GM21390 (cell line): ENCODE data around the gene SNRNP25.
A peak's percentile ranks its signal among the peaks of the same experiment; 100 is the strongest.

Experiments
- ATAC-seq: cut with Tn5 transposase; IDR thresholded peaks from one replicate; pipeline ENCODE4 v1.9.1; 2021; ENCODE audit not compliant: unreplicated experiment

SNRNP25 gene

DNA sequence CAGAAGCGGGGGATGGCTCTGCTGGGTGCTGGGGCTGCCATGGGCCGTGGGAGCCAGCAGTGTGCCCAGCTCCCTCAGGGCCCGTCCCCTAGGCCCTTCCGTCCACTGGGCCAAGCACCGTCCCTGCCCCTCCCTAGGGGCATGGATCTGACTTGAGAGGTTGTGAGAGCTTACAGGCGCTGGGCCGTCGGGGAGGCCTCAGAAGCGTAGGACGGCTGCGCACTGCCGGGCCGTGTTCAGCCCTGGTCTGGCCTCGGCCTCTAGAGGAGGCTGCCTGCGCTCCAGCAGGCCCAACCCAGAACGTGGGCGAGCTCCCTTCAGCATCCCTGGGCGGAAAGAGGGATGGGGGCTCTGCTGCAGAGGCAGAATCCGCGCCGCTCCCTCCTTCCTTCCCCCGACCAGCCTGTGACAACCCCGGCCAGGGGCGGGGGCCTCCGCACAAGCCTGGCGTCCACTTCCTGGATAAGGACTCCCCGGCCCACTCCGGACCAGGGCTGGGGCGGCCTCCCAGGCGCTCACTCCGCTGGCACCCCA, 23.7 kb downstream of the SNRNP25 start:
- peak; percentile 32 for ATAC-seq

- ATAC-seq = peak; percentile 71
Measured at GRCh38 chr16:77807-78443, 24.3 kb downstream of the SNRNP25 start, which contains the start of gene MPG. Gene MPG (plus strand): TSS chr16:78225. CDS start chr16:78310, 85 bp downstream.

- peak; percentile 10 for ATAC-seq
Measured at GRCh38 chr16:78444-79150, 25.0 kb downstream of the SNRNP25 start.

DNA sequence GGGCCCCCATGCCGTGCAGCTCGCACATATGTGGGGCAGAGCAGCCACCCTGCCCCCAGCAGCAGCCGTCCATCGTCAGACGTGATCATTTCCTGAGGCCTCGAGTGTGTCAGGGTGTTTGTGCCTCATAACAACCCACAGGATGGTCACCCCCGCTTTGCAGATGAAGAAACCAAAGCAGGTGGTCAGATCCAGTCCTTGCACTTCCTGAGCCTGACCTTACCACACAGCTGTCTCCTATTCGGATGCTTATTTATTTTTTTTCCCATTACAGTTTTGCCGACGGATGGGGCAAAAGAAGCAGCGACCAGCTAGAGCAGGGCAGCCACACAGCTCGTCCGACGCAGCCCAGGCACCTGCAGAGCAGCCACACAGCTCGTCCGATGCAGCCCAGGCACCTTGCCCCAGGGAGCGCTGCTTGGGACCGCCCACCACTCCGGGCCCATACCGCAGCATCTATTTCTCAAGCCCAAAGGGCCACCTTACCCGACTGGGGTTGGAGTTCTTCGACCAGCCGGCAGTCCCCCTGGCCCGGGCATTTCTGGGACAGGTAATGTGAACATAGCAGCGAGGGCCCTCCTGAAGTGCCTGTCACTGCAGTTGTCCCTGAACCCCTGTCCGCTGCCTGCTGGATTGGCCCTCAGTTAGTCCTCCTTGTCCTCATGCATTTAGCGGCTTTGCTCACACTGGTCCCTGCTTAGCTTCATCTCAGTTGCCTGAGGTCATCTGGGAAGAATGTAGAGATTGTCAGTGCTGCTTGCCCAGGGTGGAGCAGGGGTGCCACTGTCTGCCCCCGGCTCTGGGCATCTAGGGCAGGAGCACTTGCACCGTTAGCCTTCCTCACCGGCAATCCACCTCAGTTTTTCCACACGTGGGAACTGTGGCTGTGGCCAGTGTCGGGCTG, 25.8 kb downstream of the SNRNP25 start:
- ATAC-seq = no peak

- ATAC-seq = no peak
Measured at GRCh38 chr16:83060-83603, 29.5 kb downstream of the SNRNP25 start.

DNA sequence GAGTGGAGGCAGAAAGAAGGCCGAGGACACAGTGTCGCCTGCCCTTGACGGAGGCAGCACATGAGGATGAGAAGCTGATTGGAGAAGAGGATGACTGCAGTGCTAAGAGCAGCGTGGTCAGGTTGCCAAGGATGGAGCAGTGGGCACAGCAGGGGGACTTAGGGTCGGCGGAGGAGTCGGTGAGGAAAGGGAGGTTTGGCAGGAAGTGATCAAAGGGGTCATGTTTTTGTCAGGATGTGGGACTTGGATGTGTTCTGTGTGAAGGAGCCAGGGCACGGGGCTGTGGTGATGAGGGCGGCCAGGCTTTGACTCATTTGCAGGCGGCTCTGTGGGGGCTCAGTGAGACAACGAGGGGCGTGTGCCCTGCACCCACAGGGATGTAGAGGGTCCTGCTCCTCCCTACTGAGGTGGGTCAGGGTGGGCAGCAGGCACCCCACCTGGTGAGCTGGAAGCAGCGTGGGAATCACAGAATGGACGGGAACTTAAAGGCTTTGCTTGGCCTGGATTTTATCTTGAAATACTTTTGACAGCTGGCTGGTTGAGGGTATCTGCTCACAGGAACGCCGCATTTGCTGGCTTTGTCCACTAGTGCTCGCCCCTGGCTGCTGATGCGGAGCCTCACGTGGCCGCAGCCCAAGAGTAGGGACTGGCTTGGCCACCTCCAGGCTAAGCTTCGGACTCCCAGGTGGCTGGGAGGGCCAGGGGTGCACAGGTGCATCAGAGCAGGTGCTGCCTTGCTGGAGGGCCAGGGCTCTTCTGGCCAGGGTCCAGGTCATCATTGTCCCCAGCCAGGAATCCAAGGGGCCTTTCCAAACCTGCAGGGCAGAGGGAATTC, 30.4 kb downstream of the SNRNP25 start:
- ATAC-seq = no peak

GRCh38 chr16:84718-85406, 31.2 kb downstream of the SNRNP25 start:
- no peak for ATAC-seq

DNA sequence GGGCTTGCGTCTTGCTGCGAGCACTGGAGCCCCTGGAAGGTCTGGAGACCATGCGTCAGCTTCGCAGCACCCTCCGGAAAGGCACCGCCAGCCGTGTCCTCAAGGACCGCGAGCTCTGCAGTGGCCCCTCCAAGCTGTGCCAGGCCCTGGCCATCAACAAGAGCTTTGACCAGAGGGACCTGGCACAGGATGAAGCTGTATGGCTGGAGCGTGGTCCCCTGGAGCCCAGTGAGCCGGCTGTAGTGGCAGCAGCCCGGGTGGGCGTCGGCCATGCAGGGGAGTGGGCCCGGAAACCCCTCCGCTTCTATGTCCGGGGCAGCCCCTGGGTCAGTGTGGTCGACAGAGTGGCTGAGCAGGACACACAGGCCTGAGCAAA, 31.8 kb downstream of the SNRNP25 start:
- ATAC-seq = no peak

GRCh38 chr16:85865-86264, 32.2 kb downstream of the SNRNP25 start:
- no peak for ATAC-seq

- ATAC-seq = no peak
Measured at GRCh38 chr16:86483-86952, 32.9 kb downstream of the SNRNP25 start.

DNA sequence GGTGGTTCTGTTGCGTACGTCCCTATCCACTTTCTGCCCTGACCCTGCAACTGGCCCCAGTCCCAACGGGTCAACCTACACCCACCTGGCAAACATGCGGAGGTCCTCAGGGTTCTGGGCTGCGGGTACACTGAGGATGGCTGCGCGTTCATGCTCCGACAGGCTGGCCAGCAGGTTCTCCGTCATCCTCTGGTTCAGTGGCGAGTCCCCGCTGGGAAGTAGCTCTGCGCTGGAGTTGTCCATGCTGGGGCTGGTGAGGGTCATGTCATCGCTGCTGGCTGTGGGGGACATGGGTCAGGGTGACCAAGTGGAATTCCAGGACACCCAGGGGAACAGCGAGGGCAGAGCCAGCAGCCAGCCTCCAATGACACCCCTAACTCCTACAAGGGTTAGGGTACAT, 35.0 kb downstream of the SNRNP25 start:
- no peak for ATAC-seq

- no peak for ATAC-seq
Measured at GRCh38 chr16:89391-90302, 36.0 kb downstream of the SNRNP25 start.

DNA sequence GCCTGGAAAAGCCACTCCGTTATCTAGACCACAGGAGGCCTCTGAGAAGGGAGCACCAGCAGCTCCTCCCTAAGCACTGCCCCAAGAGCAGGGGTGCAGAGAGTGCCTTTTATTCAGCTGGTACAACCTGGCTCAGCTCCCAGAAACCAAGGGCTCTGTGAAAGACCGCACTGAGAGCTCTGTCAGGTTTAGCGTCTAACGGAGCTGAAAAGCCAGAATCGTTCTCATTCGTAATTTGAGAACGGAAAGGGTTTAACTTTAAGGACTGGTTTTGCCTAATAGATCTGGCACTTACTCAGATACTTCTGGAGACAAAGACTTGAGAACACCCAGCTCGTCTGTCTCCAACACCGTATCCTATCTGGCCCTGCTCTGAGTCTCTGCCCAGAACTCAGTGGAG, 37.9 kb downstream of the SNRNP25 start:
- ATAC-seq = no peak

DNA sequence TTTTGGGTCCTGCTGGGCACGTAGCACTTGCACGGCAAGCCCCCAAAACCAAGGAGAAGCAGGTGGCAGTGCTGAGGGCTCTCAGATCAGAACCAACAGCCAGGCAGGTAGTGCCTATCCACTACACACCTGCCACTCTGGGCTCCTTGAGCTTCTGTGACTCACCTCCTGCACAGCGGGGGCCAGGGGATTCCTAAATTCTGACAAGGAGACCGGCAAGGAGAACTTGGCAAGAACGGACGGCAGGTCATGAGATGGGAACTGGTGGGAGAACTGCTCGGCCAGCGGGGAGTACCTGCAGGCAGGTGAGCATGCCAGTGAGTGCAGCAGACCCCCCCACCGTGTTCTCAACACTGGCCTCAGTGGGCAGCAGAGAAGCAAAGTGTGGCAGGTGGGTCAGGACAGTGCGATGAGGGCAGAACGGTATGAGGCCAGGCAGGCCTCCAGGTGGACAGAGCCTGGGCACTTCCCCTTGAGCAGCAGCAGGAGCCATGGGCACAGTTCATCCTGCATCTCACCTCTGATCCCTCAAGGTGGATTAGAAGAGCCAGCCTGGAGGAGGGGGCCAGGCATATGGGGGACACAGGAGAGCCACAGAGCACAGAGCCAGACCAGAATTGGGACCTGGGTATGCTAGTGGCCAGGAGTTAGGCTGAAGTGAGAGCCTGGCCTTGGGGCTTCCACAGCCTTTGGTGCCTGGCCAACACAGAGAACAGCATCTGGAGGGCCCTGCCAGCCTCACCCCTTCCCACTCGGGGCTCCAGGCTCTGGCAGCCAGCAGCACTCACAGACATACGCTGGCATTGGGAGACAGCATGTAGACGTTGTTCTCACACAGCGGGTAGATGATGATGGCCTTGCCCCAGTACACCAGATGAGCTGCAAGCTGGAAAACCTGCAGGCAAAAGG, 39.1 kb downstream of the SNRNP25 start:
- no peak for ATAC-seq

- ATAC-seq = no peak
Measured at GRCh38 chr16:94918-95265, 41.3 kb downstream of the SNRNP25 start.

- ATAC-seq = peak; percentile 73
Measured at GRCh38 chr16:96935-97381, 43.3 kb downstream of the SNRNP25 start.

- no peak for ATAC-seq
Measured at GRCh38 chr16:97822-98221, 44.2 kb downstream of the SNRNP25 start.

DNA sequence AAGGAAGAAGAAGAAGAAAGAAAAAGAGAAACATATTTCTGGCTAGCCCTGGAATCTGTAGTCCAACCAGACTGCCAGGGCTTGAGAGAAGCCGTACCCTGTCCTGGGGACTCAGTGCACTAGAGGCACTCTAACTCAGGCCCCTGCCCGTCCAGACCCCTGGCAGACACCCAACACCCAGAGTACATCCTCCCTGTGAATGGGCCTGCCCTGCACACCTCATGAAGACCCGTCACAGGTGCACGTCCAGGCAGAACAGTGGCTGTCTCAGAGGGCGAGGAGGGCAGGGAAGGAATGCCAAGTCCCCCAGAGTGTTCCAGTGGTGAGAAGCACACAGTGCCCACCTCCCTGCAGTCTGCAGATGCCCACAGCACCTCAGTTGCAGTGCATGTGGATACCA, 47.4 kb downstream of the SNRNP25 start:
- ATAC-seq = no peak
